ENCODE data around the gene NLRP1. TPM values are rescaled to one million over a fixed set of nuclear protein-coding genes. Genes with fewer than 3 reads are reported as not detected.

NLRP1 gene
- total RNA-seq = 41.2 and 41.6 TPM in 2 replicates

DNA sequence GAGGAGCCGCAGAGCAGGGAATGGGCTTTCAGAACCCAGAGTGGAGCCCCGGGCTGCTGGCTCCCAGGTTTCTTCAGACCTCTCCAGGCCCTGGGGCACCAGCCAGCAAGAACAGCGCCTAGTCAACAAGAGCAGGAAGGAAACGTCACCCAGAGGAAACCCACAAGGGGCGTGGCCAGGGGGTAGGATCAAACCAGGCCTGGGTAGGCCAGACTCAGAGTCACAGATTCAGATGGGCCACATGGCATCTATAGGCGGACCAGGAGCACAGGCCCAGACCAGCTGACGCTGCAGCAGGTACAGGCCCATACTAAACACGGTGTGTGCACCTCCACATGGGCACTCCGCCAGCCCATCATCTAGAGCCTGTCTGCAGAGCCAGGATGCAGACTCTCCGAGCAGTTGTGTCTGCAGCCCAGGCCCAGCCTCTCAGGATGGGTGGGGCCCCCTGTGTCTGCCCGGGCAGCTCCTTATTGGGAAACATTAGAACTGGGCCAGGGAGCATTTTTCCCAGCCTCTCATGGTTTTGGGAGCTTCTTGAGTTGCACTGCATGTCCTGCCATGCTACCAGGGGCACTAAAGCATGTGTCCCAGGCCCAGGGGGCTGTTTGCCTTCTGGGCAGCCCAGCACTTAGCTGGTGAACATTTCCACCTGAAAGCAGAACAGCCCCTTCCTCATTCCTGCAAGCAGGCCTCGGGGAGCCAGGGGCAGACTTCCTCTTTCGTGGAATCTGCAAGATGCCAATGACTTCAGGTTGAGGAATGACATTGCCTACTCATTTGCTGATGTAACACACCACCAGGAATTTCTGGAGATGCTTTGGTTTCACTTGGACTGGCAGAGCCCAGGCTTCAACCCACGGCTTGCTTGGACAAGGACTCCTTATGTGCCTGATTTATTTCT lies at the start of gene NLRP1:
Gene NLRP1 (minus strand): TSS at position 127 of the 904 bp plus-strand sequence. CDS start 552 bp downstream, outside the sequence.

DNA sequence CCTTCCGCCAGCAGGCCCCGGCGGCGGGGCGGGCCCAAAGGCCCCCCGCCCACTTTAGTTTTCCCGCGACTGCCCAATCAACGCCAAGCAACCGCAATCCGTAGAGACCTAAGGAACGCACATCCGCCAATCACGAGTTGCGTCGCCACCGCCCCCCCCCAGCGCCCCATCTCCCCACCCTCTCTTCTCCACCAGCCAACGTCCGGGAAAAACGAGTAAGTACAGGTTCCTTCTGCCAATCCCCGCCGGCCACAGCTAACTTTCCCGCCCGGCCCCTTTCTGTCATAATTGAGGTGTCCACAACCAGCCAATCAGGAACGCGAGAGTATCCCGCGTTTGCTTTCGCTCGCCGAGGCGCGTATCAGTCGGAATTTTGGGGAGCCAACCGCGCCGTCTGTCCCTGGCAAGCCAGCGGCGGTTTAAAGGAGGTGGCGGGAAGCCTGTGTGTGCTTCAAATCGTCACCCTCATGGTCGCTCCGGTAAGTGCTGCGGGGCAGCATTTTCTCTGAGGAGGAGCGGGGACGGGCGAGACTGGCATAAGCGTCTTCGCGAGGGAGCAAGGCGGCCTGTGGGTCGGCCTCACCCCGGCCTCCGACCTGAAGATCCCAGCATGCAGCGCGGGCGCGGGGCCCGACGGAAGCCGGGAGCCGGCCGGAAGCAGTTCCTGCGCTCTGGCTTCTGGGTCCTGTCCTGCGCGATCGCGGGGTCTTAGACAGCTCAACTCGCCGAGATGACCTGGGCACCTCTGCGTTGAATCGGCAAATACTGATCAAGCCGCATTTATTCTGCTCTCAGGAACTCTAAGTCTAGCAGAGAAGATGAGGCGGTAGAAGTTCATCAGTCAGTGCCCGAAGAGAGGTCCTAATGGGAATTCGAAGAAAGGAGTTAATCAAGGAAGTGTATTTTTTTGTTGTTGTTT lies 97.8 kb downstream of the NLRP1 start, which contains the start of gene MIS12:
Gene MIS12 (plus strand): TSS at position 361 of the 919 bp plus-strand sequence. CDS start 2,297 bp downstream, outside the sequence.

DNA sequence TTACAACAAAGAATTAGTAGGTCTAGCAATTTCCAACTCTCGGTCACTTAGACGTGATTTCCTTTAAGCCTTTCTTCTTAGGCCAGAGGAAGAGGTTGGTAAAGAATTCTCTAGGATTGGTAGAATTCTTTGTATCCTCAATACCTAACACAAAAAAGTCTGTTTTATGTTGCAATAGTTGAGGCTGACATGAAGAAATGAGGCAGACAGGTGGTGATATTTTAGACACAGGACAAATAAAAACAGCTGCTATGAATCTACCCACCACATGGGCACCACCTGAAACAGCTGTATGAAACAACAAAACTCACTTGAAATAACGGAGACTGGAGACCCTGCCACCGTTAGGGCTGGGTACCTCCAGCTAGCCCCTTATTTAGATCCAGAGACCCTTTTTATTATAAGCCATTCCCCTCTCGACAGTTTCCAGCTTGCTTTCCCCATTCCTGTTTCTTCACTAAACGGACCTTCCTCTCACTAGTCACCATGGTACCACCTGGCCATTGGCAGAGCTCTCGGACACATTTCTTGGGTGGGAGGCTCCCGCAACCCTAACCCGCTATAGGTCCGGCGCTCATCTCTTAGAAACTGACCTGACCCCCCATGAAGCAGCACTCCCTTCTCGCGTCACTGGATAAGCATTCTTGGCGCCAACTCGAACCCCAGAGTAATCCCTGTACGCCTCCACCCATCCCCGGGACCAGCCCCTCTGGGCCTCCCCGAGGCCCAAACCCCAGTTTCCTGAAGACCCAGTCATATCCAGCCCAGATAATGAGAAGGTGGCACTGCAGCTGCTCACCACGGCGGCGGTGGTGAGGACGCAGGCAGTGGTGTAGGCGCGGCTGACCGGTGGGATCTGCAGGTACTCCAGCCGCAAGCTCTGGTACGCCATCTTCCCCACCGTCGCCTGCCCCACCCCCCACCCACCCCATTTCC lies 98.8 kb downstream of the NLRP1 start, which contains the start of gene DERL2:
Gene DERL2 (minus strand): TSS at position 909 of the 936 bp plus-strand sequence. CDS start 17 bp downstream, at position 892.

Other genes with a start within 250 kb of the NLRP1 start
- 57.3 and 95.8 TPM in 2 replicates for gene NUP88, start 164.8 kb downstream of the NLRP1 start, total RNA-seq
- gene RPAIN, start 164.3 kb downstream of the NLRP1 start, total RNA-seq = 36.9 and 60.0 TPM in 2 replicates
- 144 and 189 TPM in 2 replicates for gene C1QBP, start 145.4 kb downstream of the NLRP1 start, total RNA-seq
- gene DHX33, start 115.5 kb downstream of the NLRP1 start, total RNA-seq = 7.4 and 18.8 TPM in 2 replicates
- 35.6 and 38.0 TPM in 2 replicates for gene DERL2, start 98.3 kb downstream of the NLRP1 start, total RNA-seq
- 13.1 and 14.5 TPM in 2 replicates for gene MIS12, start 97.9 kb downstream of the NLRP1 start, total RNA-seq

Measured in smooth muscle cell of the umbilical artery (primary cell).